ENCODE measurements around the gene FGF14. TPM values are rescaled to one million over a fixed set of nuclear protein-coding genes. Genes with fewer than 3 reads are reported as not detected.

Gene FGF14
- total RNA-seq, 1 experiment from 2014 or later = 0.22 TPM

DNA sequence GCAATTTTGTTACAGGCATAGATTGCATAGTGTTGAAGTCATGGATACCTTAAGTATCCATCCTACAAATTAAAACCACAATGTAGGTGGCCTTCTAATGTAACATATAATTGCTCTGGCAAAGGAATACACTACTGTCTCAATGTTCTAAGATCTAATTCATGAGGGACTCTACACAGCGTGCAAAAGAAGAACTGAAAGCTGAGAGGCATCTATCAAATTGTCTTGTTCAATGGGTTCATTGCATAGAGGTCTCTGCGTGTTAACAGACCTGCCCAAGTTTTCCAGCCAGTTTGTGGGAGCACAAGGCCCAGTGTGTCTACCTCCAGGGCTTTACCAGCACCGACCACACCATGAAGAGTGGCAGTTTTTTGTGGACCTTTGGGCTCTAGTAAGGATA lies 498.0 kb downstream of the FGF14 start:
- no peak overlapping the region for H3K27ac ChIP-seq (ENCODE audit: insufficient read length, low read depth, low read length)
- Mint-ChIP-seq H3K4me3 (no peak overlapping the region), H3K4me1 (no peaks in the 10 kb centered on the region), H3K36me3 (ENCODE audit: insufficient read depth in 1 of 3, low read depth in 3 of 3) (no peaks in the 10 kb centered on the region), H3K27me3 (ENCODE audit: low read depth) (peaks cover 8% of the 10 kb centered on the region), H3K9me3 (no peaks in the 10 kb centered on the region; a peak in 1 of 5 replicates), H3K27ac (no peak overlapping the region)
- H3K18ac ChIP-seq (ENCODE audit: insufficient read length, low read depth, low read length) = no peak overlapping the region
- H3K27me3 ChIP-seq (ENCODE audit: insufficient read depth, low read length) = no peaks in the 10 kb centered on the region
- no peaks in the 10 kb centered on the region for H3K23me2 ChIP-seq (ENCODE audit: insufficient read length, low read depth, low read length, poor library complexity, severe bottlenecking)
- H3K4me2 ChIP-seq (ENCODE audit: insufficient read depth, insufficient read length, low read length) = no peak overlapping the region
- no peak overlapping the region for H3T11ph ChIP-seq (ENCODE audit: low read length)
- H2BK15ac ChIP-seq (ENCODE audit: low read depth, low read length) = no peak overlapping the region
- H3K56ac ChIP-seq (ENCODE audit: insufficient read length, low read depth, low read length) = no peak overlapping the region
- no peak overlapping the region for H3K9ac ChIP-seq (ENCODE audit: extremely low read depth, insufficient read length, low read length)
- no peaks in the 10 kb centered on the region for H3K79me2 ChIP-seq (ENCODE audit: insufficient read depth, low read length)
- no peak overlapping the region for H2AFZ ChIP-seq (ENCODE audit: low read length)
- H3K14ac ChIP-seq (ENCODE audit: insufficient read depth, low read length) = no peak overlapping the region
- H4K5ac ChIP-seq (ENCODE audit: insufficient read length, low read depth, low read length) = no peak overlapping the region
- H2BK120ac ChIP-seq (ENCODE audit: low read depth, low read length, poor library complexity, severe bottlenecking) = no peak overlapping the region
- H3K9me3 ChIP-seq (ENCODE audit: control insufficient read depth, low read depth, low read length) = no peaks in the 10 kb centered on the region
- no peak overlapping the region for H2BK5ac ChIP-seq (ENCODE audit: insufficient read length, low read length)
- no CpG with 5 or more reads among the region's 3 CpGs for WGBS (ENCODE audit: extremely low coverage, insufficient read length, low lambda C conversion rate)
- H4K8ac ChIP-seq (replicated peaks; ENCODE audit: insufficient read length, low read depth, low read length) = no peak overlapping the region
- TF ChIP-seq CTCF (conservative IDR thresholded peaks at IDR 0.05) = no peak
- H2AK5ac ChIP-seq (ENCODE audit: insufficient read length, low read length) = no peak overlapping the region
- no peak overlapping the region for H4K91ac ChIP-seq (ENCODE audit: insufficient read length, low read depth, low read length)
- no peaks in the 10 kb centered on the region for H3K4me1 ChIP-seq (ENCODE audit: insufficient read depth, low read length)
- H3K4ac ChIP-seq (ENCODE audit: low read depth, low read length) = no peak overlapping the region
- no peak for DNase-seq
- no peak overlapping the region for H2BK20ac ChIP-seq (ENCODE audit: low read depth, low read length, poor library complexity, severe bottlenecking)
- no peak overlapping the region for H3K23ac ChIP-seq (ENCODE audit: insufficient read length, low read depth, low read length)
- no peaks in the 10 kb centered on the region for H3K79me1 ChIP-seq (ENCODE audit: insufficient read depth, low read depth, low read length, poor library complexity, severe bottlenecking)
- no peaks in the 10 kb centered on the region for H4K20me1 ChIP-seq (ENCODE audit: control insufficient read depth, insufficient read depth, insufficient read length)
- no peak overlapping the region for H2BK12ac ChIP-seq (ENCODE audit: insufficient read length, low read depth, low read length)

Measured in H9 (cell line).